ENCODE measurements around the gene LRRC61.

The LRRC61 gene

DNA sequence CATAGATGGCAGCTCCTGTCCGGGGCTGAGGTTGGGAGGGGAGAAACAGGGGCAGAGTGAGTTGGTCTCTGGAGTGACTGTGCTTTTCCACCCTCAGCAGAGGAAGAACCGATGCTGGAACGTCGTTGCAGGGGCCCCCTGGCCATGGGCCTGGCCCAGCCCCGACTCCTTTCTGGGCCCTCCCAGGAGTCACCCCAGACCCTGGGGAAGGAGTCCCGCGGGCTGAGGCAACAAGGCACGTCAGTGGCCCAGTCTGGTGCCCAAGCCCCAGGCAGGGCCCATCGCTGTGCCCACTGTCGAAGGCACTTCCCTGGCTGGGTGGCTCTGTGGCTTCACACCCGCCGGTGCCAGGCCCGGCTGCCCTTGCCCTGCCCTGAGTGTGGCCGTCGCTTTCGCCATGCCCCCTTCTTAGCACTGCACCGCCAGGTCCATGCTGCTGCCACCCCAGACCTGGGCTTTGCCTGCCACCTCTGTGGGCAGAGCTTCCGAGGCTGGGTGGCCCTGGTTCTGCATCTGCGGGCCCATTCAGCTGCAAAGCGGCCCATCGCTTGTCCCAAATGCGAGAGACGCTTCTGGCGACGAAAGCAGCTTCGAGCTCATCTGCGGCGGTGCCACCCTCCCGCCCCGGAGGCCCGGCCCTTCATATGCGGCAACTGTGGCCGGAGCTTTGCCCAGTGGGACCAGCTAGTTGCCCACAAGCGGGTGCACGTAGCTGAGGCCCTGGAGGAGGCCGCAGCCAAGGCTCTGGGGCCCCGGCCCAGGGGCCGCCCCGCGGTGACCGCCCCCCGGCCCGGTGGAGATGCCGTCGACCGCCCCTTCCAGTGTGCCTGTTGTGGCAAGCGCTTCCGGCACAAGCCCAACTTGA is 48.2 kb downstream of the LRRC61 start:
- no peak for DNase-seq (ENCODE audit: low spot score)

DNA sequence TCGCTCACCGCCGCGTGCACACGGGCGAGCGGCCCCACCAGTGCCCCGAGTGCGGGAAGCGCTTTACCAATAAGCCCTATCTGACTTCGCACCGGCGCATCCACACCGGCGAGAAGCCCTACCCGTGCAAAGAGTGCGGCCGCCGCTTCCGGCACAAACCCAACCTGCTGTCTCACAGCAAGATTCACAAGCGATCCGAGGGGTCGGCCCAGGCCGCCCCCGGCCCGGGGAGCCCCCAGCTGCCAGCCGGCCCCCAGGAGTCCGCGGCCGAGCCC is 48.8 kb downstream of the LRRC61 start:
- DNase-seq (ENCODE audit: low spot score), result no peak

- no peak for DNase-seq (ENCODE audit: low spot score)
Measured at GRCh38 chr7:150372271-150373048, 49.3 kb downstream of the LRRC61 start.

GRCh38 chr7:150373049-150373801 is 50.1 kb downstream of the LRRC61 start:
- DNase-seq (ENCODE audit: low spot score), result peak; percentile 60

DNA sequence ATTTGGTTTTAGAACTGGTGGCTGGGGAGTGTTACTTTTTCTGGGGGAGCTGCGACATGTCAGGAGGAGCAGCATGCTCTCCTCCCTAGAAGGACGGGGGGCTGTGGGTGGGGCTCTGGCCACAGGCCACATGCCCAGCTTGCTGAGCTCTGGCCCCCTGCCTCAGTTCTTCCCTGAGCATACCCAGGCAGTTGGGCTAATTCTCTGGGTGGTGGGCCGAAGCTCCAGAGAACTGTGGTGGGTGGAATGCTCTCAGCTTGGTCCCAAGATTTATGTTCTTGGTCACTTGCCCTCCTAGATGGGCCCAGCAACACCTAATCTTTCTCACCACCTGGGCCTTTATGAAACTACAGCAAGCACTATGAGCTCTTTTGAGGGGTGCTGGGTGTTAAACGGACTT is 50.9 kb downstream of the LRRC61 start:
- no peak for DNase-seq (ENCODE audit: low spot score)

DNA sequence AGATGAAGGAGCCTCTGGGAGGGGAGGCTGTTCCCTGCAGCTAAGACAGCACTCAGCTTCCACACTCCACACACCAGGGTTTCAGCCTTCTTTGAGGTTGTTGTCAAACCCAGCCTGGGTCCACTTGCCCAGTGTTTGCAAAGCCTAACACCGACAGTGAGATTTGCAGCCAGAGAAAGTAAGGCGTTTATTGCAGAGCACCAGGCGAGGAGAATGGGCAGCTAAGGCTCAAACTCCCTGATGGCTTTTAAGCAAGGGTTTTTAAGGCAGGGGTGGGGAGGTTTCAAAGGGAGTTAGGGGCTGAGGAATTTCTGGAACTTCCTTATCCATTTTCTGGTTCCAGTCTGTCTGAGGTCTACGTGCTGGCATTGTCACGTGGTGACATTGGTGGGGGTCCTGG is 51.3 kb downstream of the LRRC61 start:
- peak; percentile 75 for DNase-seq (ENCODE audit: low spot score)

DNA sequence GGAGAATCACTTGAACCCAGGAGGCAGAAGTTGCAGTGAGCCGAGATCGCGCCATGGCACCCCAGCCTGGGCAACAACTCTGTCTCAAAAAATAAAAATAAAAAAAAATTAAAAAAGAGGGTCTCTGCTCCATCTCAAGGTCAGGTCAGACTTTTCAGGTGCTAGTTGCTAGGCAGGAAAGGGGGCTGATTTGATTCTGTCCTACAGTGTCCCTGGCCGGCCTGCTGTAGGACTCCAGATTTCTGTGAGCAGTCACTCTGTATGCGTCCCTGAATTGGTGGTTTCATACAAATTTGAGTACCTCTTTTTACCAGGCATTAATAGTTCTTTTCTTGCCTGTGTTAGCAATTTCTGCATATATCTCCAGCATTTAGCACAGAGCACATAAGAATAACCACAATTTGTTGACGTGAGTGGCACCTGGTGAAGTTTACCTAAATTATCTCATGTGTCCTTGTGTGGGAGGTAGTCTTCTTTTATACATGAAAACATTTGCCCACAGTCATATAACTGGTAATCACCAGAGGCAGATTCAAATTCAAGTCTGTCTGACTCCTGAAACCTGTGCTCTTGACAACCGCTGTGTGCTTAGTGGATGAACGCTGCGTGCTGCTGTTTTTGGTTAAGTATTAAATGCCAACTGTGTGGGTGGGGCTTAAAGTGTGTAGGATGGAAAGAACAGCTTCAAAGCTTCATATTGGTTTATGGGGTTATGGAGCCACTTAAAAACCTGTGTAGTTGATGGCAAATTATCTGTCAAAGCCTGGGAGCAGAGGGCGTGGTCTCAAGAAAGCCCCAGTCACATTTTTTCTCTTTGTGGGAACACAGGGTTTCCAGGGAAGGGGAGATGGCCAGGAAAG is 52.7 kb downstream of the LRRC61 start:
- peak; percentile 47 for DNase-seq (ENCODE audit: low spot score)

DNA sequence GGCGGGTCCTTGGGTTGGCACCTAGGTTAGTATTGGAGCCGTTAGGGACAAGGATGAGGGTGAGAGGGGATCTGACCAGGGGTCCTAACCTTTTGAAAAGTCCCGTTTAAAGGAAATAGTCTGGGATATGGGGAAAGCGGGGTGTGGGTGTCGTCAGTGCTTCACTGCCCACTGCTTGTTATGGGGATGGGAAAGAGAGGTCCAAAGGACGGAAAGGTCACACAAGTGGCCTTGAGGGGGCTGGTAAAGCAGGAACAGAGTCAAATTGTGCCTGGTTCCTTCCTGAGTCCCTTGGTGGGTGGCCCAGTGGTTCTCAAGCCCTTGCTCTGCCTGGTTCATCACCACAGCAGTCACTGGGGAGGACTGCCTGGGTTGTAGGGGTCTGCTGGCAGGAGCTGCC is 53.4 kb downstream of the LRRC61 start:
- DNase-seq (ENCODE audit: low spot score), result no peak

DNA sequence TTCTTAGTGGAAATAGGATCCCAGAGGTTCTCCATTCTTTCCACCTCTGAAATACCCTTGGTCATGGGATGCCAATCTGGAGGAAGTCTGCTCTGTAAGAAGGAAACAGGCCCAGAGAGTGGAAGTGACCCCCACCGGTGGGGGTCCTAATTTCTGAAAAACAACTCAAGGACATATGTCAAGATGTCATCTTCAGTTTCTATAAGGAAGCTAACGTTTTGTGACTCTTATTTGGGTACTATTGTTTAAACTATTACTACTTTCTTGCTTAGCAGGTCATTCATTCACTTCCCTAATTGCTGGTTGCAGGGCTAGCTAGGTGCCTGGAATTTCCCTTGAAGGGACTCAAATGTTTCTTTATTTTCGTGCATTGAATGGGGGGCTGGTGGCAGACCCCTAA is 54.0 kb downstream of the LRRC61 start:
- DNase-seq (ENCODE audit: low spot score), result no peak

- DNase-seq (ENCODE audit: low spot score), result no peak
Measured at GRCh38 chr7:150377635-150378034, 54.5 kb downstream of the LRRC61 start.

- DNase-seq (ENCODE audit: low spot score), result peak; percentile 84
Measured at GRCh38 chr7:150378115-150378852, 55.1 kb downstream of the LRRC61 start.

GRCh38 chr7:150378853-150379440 is 55.8 kb downstream of the LRRC61 start, which contains the start of gene ZNF775:
TSS of gene ZNF775 (plus strand) at chr7:150379330. CDS start at chr7:150388471, 9,141 bp downstream.
- peak; percentile 95 for DNase-seq (ENCODE audit: low spot score)

DNA sequence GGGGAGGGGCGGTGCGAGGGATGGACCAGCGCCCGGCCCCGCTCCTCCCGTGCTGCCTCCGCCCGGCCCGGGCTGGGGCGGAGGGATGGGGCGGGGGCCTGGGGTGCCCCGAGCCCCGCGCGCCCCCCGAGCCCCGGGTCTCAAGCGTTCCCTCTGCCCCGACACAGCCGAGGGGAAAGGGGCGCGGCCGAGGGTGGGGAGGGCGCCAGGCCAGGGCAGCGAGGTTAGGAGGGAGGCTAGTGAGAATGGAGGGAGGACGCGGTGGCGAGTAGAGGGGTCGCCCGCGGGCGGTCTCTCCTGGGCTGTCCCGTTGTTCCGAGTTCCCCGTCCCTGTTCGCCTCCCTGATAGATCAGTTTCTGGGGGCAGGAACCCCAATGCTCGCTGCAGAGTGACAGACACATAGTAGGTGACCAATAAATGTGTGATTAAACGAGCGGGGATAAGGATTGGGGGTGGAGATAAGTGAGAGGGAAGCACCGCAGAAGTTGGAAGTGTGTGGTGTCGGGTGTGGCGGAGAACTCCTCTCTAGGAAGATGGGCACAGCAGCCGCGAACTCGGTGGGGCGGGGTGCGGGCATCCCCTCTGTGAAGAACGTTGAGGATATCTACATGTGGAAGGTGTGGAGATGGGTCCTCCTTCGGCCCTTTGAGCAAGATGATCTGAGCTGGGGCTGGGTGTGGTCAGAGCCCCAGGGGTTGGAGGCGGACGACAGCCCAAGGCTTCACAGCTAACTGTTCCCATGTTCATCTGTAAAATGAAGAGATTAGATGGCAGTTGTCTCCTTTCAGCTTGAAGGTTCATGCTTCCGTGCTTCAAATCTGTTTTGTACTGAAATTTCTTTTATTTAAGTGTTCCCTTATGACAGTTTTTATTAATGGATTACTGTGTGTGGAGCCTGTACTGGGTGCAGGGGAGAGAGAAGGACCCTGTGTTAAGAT is 56.6 kb downstream of the LRRC61 start:
- no peak for DNase-seq (ENCODE audit: low spot score)

DNA sequence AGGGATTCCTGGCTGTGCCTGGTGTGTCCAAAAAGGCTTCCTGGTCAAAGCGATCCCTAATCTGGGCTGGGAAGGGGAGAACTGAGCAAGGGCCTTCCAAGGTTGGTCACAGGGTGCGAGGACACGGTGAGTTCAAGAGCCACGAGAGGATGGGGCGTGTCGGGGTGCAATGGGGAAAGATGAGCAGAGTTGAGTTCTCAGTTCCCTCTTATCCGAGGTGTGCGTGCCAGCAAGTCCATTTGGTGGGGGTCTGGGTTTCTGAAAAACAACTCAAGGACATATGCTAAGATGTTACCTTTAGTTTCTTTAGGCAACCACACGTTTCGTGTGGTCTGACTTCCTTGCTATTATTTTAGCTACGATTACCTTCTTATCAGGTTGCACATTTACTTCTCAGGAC is 57.3 kb downstream of the LRRC61 start:
- no peak for DNase-seq (ENCODE audit: low spot score)

GRCh38 chr7:150381096-150381495 is 57.9 kb downstream of the LRRC61 start:
- DNase-seq (ENCODE audit: low spot score), result no peak

GRCh38 chr7:150381785-150382122 is 58.6 kb downstream of the LRRC61 start:
- DNase-seq (ENCODE audit: low spot score), result no peak

- DNase-seq (ENCODE audit: low spot score), result no peak
Measured at GRCh38 chr7:150382123-150382843, 59.1 kb downstream of the LRRC61 start.

- no peak for DNase-seq (ENCODE audit: low spot score)
Measured at GRCh38 chr7:150382844-150383225, 59.7 kb downstream of the LRRC61 start.
